ENCODE data around the gene IP6K3. TPM values are rescaled to one million over a fixed set of nuclear protein-coding genes. Genes with fewer than 3 reads are reported as not detected.

The IP6K3 gene
- total and polyA plus RNA-seq, 2 experiments from 2014 or later, result 0.14 to 0.16 TPM

- no peaks in the 10 kb centered on the region for H3K79me2 ChIP-seq (replicated peaks; ENCODE audit: insufficient read depth)
- peaks cover 9% of the 10 kb centered on the region for H3K27me3 Mint-ChIP-seq (ENCODE audit: insufficient read depth, low read depth, poor library complexity)
- H3K4me2 ChIP-seq, result no peak overlapping the region
- H3F3A ChIP-seq (replicated peaks; ENCODE audit: low read depth), result no peaks in the 10 kb centered on the region
- TF ChIP-seq NANOG (IDR thresholded peaks at IDR 0.05; ENCODE audit: borderline replicate concordance) (no peak), CTCF (conservative IDR thresholded peaks at IDR 0.05; ENCODE audit: low read depth in 2 of 2) (no peak), ZNF114 (CRISPR knock-in tag; IDR thresholded peaks at IDR 0.05) (no peak), JUNB (IDR thresholded peaks at IDR 0.05; ENCODE audit: unreplicated experiment) (no peak), ZNF331 (CRISPR knock-in tag; IDR thresholded peaks at IDR 0.05; ENCODE audit: low read depth) (no peak), EZH2phosphoT487 (IDR thresholded peaks at IDR 0.05; ENCODE audit: unreplicated experiment) (no peak), CREB1 (CRISPR knock-in tag; IDR thresholded peaks at IDR 0.05; ENCODE audit: low read depth) (no peak), POLR2AphosphoS5 (IDR thresholded peaks at IDR 0.05; ENCODE audit: low read depth) (no peak), STAT1 (IDR thresholded peaks at IDR 0.05; ENCODE audit: unreplicated experiment) (no peak), REST (IDR thresholded peaks at IDR 0.05; ENCODE audit: unreplicated experiment) (no peak)
- no peak overlapping the region for H3K4me3 Mint-ChIP-seq
- no peak overlapping the region for H3K27ac ChIP-seq (ENCODE audit: low read depth)
- H3K36me3 ChIP-seq (ENCODE audit: insufficient read depth), result peaks cover 2% of the 10 kb centered on the region; the same call in 1 of the 2 replicates
- no peak overlapping the region for H2AFZ ChIP-seq
- H3K9me3 Mint-ChIP-seq, result no peaks in the 10 kb centered on the region; the same call in 2 of the 3 replicates
- no peak overlapping the region for H3K27ac Mint-ChIP-seq
- ATAC-seq (no peak), DNase-seq (ENCODE audit: low spot score) (no peak)
- no peaks in the 10 kb centered on the region; the same call in 2 of the 3 replicates for H3K4me1 Mint-ChIP-seq
- H3K4me1 ChIP-seq (ENCODE audit: insufficient read depth), result no peaks in the 10 kb centered on the region
- H4K20me1 ChIP-seq (replicated peaks; ENCODE audit: insufficient read depth), result no peaks in the 10 kb centered on the region; the same call in 1 of the 2 replicates
- no peaks in the 10 kb centered on the region for H3K9me2 ChIP-seq (ENCODE audit: insufficient read depth)
- H3K4me3 ChIP-seq, result no peak overlapping the region
- peaks cover 47% of the 10 kb centered on the region for H3K36me3 Mint-ChIP-seq (ENCODE audit: low read depth)
- no peaks in the 10 kb centered on the region for H3K27me3 ChIP-seq (ENCODE audit: insufficient read depth)
Measured at GRCh38 chr6:33684428-33684896, 62.2 kb downstream of the IP6K3 start.

Measured in GM23338 (cell line).